ENCODE measurements around the gene MAP4. TPM values are rescaled to one million over a fixed set of nuclear protein-coding genes. Genes with fewer than 3 reads are reported as not detected.

Gene MAP4
- total and polyA plus RNA-seq, 8 donors = 31.0 to 146 (median 92.4) TPM

- no peak overlapping the region for H3K4me3 ChIP-seq
- no peaks in the 10 kb centered on the region for H3K9me3 ChIP-seq
- peaks cover 0 to 45% (median 28%) of the 10 kb centered on the region in 4 donors for H3K36me3 ChIP-seq
- 33 to 58% (median 43%) methylated on average over 3 of the region's 3 CpGs for WGBS, 5 donors
- TF ChIP-seq POLR2A (IDR thresholded peaks at IDR 0.05) (no peak), EP300 (IDR thresholded peaks at IDR 0.05) (no peak), POLR2AphosphoS5 (IDR thresholded peaks at IDR 0.05) (no peak)
- TF ChIP-seq, protein P1, sequence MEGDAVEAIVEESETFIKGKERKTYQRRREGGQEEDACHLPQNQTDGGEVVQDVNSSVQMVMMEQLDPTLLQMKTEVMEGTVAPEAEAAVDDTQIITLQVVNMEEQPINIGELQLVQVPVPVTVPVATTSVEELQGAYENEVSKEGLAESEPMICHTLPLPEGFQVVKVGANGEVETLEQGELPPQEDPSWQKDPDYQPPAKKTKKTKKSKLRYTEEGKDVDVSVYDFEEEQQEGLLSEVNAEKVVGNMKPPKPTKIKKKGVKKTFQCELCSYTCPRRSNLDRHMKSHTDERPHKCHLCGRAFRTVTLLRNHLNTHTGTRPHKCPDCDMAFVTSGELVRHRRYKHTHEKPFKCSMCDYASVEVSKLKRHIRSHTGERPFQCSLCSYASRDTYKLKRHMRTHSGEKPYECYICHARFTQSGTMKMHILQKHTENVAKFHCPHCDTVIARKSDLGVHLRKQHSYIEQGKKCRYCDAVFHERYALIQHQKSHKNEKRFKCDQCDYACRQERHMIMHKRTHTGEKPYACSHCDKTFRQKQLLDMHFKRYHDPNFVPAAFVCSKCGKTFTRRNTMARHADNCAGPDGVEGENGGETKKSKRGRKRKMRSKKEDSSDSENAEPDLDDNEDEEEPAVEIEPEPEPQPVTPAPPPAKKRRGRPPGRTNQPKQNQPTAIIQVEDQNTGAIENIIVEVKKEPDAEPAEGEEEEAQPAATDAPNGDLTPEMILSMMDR (IDR thresholded peaks at IDR 0.05) = no peak
- intact Hi-C loops (cut with DNase I; ENCODE audit: low total_unique reads) = loop anchor here (5.0 kb wide), 1 partner anchor 157 kb away; no protein-coding TSS in a partner anchor
- DNase-seq = no peak
- H3K27ac ChIP-seq = no peak overlapping the region
- H3K4me1 ChIP-seq = peaks cover 0 to 16% (median 6%) of the 10 kb centered on the region in 4 donors
- no peaks in the 10 kb centered on the region for H3K27me3 ChIP-seq
These were observed 22.0 kb downstream of the MAP4 start for GRCh38 chr3:47994180-47994579.

DNA sequence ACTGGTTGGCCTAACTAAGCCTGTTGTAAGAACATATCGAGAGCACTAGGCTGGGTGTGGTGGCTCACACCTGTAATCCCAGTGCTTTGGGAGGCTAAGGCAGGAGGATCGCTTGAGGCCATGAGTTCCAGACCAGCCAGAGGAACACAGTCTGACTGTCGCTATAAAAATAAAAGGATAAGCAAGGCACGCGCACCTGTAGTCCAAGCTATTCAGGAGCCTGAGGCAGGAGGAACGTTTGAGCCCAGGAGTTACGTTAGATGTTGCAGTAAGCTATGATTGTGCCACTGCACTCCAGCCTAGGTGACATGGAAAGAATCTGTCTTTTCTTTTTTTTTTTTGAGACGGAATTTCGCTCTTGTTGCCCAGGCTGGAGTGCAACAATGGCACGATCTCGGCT is 24.9 kb downstream of the MAP4 start:
- peaks cover 0 to 49% (median 31%) of the 10 kb centered on the region in 4 donors for H3K36me3 ChIP-seq
- peaks cover 0 to 20% (median 3%) of the 10 kb centered on the region in 4 donors for H3K4me1 ChIP-seq
- 92 to 96% (median 93%) methylated on average over 11 of the region's 11 CpGs for whole genome bisulfite sequencing, 5 donors
- DNase-seq = no peak
- H3K27me3 ChIP-seq = no peaks in the 10 kb centered on the region
- H3K9me3 ChIP-seq = no peaks in the 10 kb centered on the region
- no peak overlapping the region for H3K27ac ChIP-seq
- no peak for TF ChIP-seq POLR2AphosphoS5 (IDR thresholded peaks at IDR 0.05)
- TF ChIP-seq, protein P1 (IDR thresholded peaks at IDR 0.05) = no peak
- TF ChIP-seq EP300 (IDR thresholded peaks at IDR 0.05) = no peak
- TF ChIP-seq POLR2A (IDR thresholded peaks at IDR 0.05) = no peak
- no peak overlapping the region for H3K4me3 ChIP-seq
- intact Hi-C loops (cut with DNase I; ENCODE audit: low total_unique reads) = loop anchor here (5.0 kb wide), 1 partner anchor 154 kb away; no protein-coding TSS in a partner anchor

DNA sequence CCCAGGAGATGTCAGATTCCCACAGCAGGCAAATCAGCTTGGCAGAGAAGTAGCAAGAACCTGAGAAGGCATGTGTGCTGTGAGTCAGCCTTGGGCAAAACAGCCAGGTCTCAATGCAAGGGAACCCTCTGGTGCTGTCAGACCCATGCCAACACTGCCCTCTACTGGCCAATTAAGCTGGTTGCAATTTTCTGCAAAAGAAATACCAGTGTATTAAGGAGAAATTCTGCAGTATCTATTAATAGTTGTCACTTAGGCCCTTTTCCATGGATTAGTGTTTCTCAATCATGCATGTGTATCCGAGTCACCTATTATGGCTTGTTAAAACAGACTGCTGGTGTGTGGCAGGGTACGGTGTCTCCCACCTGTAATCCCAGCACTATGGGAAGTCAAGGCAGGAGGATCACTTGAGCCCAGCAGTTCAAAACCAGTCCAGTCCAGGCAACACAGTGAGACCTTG is 26.2 kb downstream of the MAP4 start:
- Histone ChIP-seq H3K27me3 (no peaks in the 10 kb centered on the region), H3K4me1 (peaks cover 0 to 30% (median 10%) of the 10 kb centered on the region in 4 donors), H3K36me3 (peaks cover 0 to 38% (median 29%) of the 10 kb centered on the region in 4 donors), H3K9me3 (no peaks in the 10 kb centered on the region), H3K27ac (peak overlapping the region in 1 of 5 donors; percentile 2), H3K4me3 (no peak overlapping the region)
- WGBS, 5 donors = 43 to 56% (median 52%) methylated on average over 2 of the region's 2 CpGs
- DNase-seq = peak; percentile 79 to 94
- intact Hi-C loops (cut with DNase I; ENCODE audit: low total_unique reads) = loop anchor here (5.0 kb wide), 1 partner anchor 153 kb away; no protein-coding TSS in a partner anchor
- TF ChIP-seq POLR2AphosphoS5 (IDR thresholded peaks at IDR 0.05) = peak in 1 of 3 donors; percentile 88
- TF ChIP-seq, protein P1 (IDR thresholded peaks at IDR 0.05) = peak in 5 of 7 experiments; percentile 55 to 93 (median 87)
- TF ChIP-seq POLR2A (IDR thresholded peaks at IDR 0.05) = no peak

DNA sequence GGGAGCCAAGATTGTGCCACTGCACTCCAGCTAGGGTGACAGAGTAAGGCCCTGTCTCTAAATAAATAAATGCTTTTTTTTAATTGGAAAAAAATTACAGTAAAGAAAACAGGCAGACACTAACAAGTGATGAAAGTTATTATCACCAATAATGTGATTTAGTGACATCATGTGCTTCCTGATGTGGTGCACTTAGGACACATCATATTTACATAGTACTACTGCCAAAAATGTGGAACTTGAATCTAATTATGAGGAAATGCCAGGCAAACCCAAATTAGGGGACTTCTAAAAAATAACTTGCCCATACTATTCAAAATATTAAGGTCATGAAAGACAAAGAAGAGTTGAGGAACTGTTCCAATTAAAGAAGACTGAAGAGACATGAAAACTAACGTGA is 30.8 kb downstream of the MAP4 start:
- TF ChIP-seq EP300 (IDR thresholded peaks at IDR 0.05) (no peak), POLR2AphosphoS5 (IDR thresholded peaks at IDR 0.05) (no peak), POLR2A (IDR thresholded peaks at IDR 0.05) (no peak)
- TF ChIP-seq, protein P1 (IDR thresholded peaks at IDR 0.05) = no peak
- WGBS, 5 donors = 25 to 56% (median 37%) methylated on average over 1 of the region's 1 CpG
- no peaks in the 10 kb centered on the region for H3K9me3 ChIP-seq
- H3K4me3 ChIP-seq = no peak overlapping the region
- intact Hi-C loops (cut with DNase I; ENCODE audit: low total_unique reads) = no loop called here
- no peaks in the 10 kb centered on the region for H3K27me3 ChIP-seq
- H3K4me1 ChIP-seq = peaks cover 0 to 43% (median 24%) of the 10 kb centered on the region in 4 donors
- peaks cover 0 to 6% (median 3%) of the 10 kb centered on the region in 4 donors for H3K36me3 ChIP-seq
- DNase-seq = no peak
- no peak overlapping the region for H3K27ac ChIP-seq

Measured in stomach (tissue), 9 donors.